GM12878 (cell line): ENCODE measurements around the gene CTNNA2. TPM values are rescaled to one million over a fixed set of nuclear protein-coding genes. Genes with fewer than 3 reads are reported as not detected.

Experiments
- ATAC-seq: fragments of 200-7000 bp; cut with Tn5 transposase; 3 replicates; pipeline ENCODE4 v1.9.1; 2020; ENCODE audit warnings: mild to moderate bottlenecking, moderate library complexity
- BruUV-seq: library from RNA; stranded (reverse); fragments of 400-500 nt; replicated peaks from 2 replicates; lab custom pipeline; 2021; lab: Mats Ljungman, UMichigan
- CTCF ChIA-PET: fragments of 300-600 bp; sonication (Branson Sonifier 250); formaldehyde crosslinking; extraction: SDS; loops from one replicate; lab custom pipeline; 2021; ENCODE audit warnings: inconsistent platforms; lab: Yijun Ruan, JAX
- POLR2A ChIA-PET: fragments of 350-600 bp; formaldehyde crosslinking; extraction: SDS; loops from one replicate; lab custom pipeline; 2021; ENCODE audit warnings: inconsistent platforms; lab: Charles Lee
- RAD21 ChIA-PET: fragments of 300-600 bp; sonication (Branson Sonifier 250); formaldehyde crosslinking; loops from one replicate; lab custom pipeline; 2023; ENCODE audit warnings: antibody characterized with exemption; ENCODE audit not compliant: unreplicated experiment; lab: Charles Lee
- SMC1A ChIA-PET: fragments of 300-600 bp; sonication (Branson Sonifier 250); formaldehyde crosslinking; loops from one replicate; lab custom pipeline; 2023; ENCODE audit not compliant: unreplicated experiment, uncharacterized antibody; lab: Charles Lee
- DNase-seq: peaks from one replicate; pipeline ENCODE4 v3.0.0-alpha.2; 2011; ENCODE audit warnings: low read depth, low spot score
- FAIRE-seq: peaks from 3 replicates; lab custom pipeline; 2011; peaks lifted over from hg19 to GRCh38; lab: Jason Lieb, UNC
- H2AFZ ChIP-seq: 2 replicates; pipeline ENCODE4 v1.6.0; 2011; ENCODE audit warnings: low read depth, low read length, control low read depth; ENCODE audit not compliant: control insufficient read depth
- H3K27ac ChIP-seq: 2 replicates; pipeline ENCODE4 v1.5.1; 2011; ENCODE audit warnings: control low read depth; ENCODE audit not compliant: control insufficient read depth, insufficient read depth
- H3K27me3 ChIP-seq, 2 experiments: replicated peaks in 1 of 2; 2 replicates each; pipeline versions ENCODE4 v1.6.0 to v1.6.1; 2011; ENCODE audit warnings: low read length in 1 of 2; ENCODE audit not compliant: control insufficient read depth in 2 of 2, insufficient read depth in 2 of 2
- H3K36me3 ChIP-seq, 2 experiments: 2 replicates each; pipeline ENCODE4 v1.5.1; 2011; ENCODE audit warnings: low read length in 1 of 2; ENCODE audit not compliant: control insufficient read depth in 2 of 2, insufficient read depth in 2 of 2
- H3K4me1 ChIP-seq: 2 replicates; pipeline ENCODE4 v1.6.1; 2011; ENCODE audit warnings: mild to moderate bottlenecking, low read length, moderate library complexity, mixed read lengths; ENCODE audit not compliant: control insufficient read depth, insufficient read depth
- H3K4me2 ChIP-seq: 2 replicates; pipeline ENCODE4 v1.6.0; 2011; ENCODE audit warnings: control low read depth; ENCODE audit not compliant: control insufficient read depth, insufficient read depth
- H3K4me3 ChIP-seq: fragments of 200-600 bp; sonication (generic); 2 replicates; pipeline ENCODE4 v1.5.1; 2016
- H3K79me2 ChIP-seq: 2 replicates; pipeline ENCODE4 v1.6.0; 2011; ENCODE audit warnings: low read length; ENCODE audit not compliant: control insufficient read depth, insufficient read depth
- H3K9ac ChIP-seq: 2 replicates; pipeline ENCODE4 v1.8.0; 2011; ENCODE audit warnings: low read length, control low read depth, mixed read lengths; ENCODE audit not compliant: control insufficient read depth, insufficient read depth
- H3K9me3 ChIP-seq: replicated peaks from 3 replicates; pipeline ENCODE4 v1.5.1; 2011; ENCODE audit warnings: mild to moderate bottlenecking, low read length; ENCODE audit not compliant: control insufficient read depth, insufficient read depth
- H4K20me1 ChIP-seq: 2 replicates; pipeline ENCODE4 v1.6.0; 2011; ENCODE audit not compliant: control insufficient read depth, insufficient read depth
- CHD2 ChIP-seq: IDR thresholded peaks from 2 replicates; pipeline ENCODE4 v1.6.1; 2011; ENCODE audit warnings: low read depth, low read length, improper control_type of control experiment, borderline replicate concordance
- E2F8 ChIP-seq: fragments of 450-650 bp; IDR thresholded peaks from 2 replicates; pipeline ENCODE4 v1.6.1; 2018; ENCODE audit warnings: mild to moderate bottlenecking, low read depth, moderate library complexity; ENCODE audit not compliant: partially characterized antibody
- NR2C1 ChIP-seq: fragments of 450-650 bp; IDR thresholded peaks from 2 replicates; pipeline ENCODE4 v1.6.1; 2017; ENCODE audit warnings: antibody characterized with exemption, mild to moderate bottlenecking, moderate library complexity
- POU2F2 ChIP-seq: IDR thresholded peaks from 3 replicates; pipeline ENCODE4 v1.6.1; 2011; ENCODE audit warnings: low read depth, mild to moderate bottlenecking, low read length, borderline replicate concordance
- RBBP5 ChIP-seq: fragments of 200-600 bp; sonication (generic); conservative IDR thresholded peaks from 2 replicates; pipeline ENCODE4 v1.6.1; 2016
- WGBS: methylation state at CpG from one replicate; pipeline ENCODE4 v1.1.6; 2016; ENCODE audit warnings: low lambda C conversion rate; ENCODE audit not compliant: insufficient replicate concordance, insufficient coverage; ENCODE audit errors: missing lambda C conversion rate; 5-methylcytosine and 5-hydroxymethylcytosine counted together
- in situ Hi-C: fragments of 300-500 bp; cut with MboI; formaldehyde crosslinking; loops from 9 replicates; pipeline ENCODE4 v1.14.3; 2018; ENCODE audit warnings: mixed read lengths
- intact Hi-C: fragments of 100-400 bp; cut with micrococcal nuclease; formaldehyde crosslinking; loops from one replicate; pipeline ENCODE4 v1.14.2; 2022; ENCODE audit not compliant: unreplicated experiment
- polyA plus RNA-seq, 11 experiments: library from polyadenylated mRNA; depleted of rRNA in 4 of 11; unstranded in 6 of 11; stranded (reverse) in 5 of 11; fragments of >200 nt; fragmentation: Nextera tagmentation in 4 of 11; fragmentation: Illumina TruSeq in 1 of 11; extraction: Ambion mirVana in 4 of 11; extraction: Trizol in 1 of 11; gene quantifications; 1 replicate in 1 of 11; 2 replicates in 10 of 11; pipeline versions ENCODE4 v1.2.1 to v1.2.3, GENCODE V29; 2011 to 2016; ENCODE audit warnings: inconsistent platforms in 2 of 11, missing spikeins in 2 of 11, low read depth in 1 of 11
- total RNA-seq, 4 experiments: library from RNA; depleted of rRNA in 3 of 4; stranded (reverse); fragments of >200 nt in 3 of 4; fragmentation: Illumina TruSeq in 1 of 4; extraction: Trizol in 1 of 4; gene quantifications; 2 replicates each; pipeline versions ENCODE4 v1.2.1 to v1.2.3, GENCODE V29; 2013 to 2021

The CTNNA2 gene
- total and polyA plus RNA-seq, 10 of the 15 experiments (the other 5 are each of a cell fraction or from before 2014, with no cell fraction given), result 2.4 to 36.2 (median 6.6) TPM

DNA sequence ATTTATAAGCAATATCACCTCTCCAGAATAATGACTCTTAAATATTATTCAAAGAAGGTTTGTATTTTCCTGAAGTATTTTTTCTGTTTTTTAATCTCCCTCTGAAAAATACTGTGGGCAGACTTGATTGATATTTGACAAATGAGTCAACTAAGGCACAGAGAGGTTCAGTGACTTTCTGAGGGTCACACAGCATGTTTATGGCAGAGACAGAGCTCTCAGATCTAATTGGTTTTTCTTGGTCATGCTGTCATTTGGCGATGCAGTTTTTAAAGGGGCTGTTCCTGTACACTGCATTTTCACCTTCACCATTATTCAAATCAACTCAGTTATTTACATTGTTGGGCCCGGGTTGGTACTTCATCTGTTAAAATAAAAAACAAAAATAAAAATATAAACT, 527.4 kb downstream of the CTNNA2 start:
- Histone ChIP-seq H3K9me3 (no peaks in the 10 kb centered on the region), H3K4me3 (no peak overlapping the region), H3K4me2 (no peak overlapping the region), H4K20me1 (no peaks in the 10 kb centered on the region), H3K36me3 (no peaks in the 10 kb centered on the region), H3K9ac (no peak overlapping the region)
- no peak for FAIRE-seq
- in situ Hi-C loops, result no loop called here
- RAD21 ChIA-PET, result no interaction called here
- intact Hi-C loops, result no loop called here
- TF ChIP-seq NR2C1, result no peak
- TF ChIP-seq, all 136 proteins: peak for 0
- Histone ChIP-seq H3K79me2 (no peaks in the 10 kb centered on the region), H3K27me3 (no peaks in the 10 kb centered on the region; a peak in 1 of 4 replicates), H3K4me1 (no peaks in the 10 kb centered on the region), H2AFZ (no peak overlapping the region), H3K27ac (no peak overlapping the region)
- ATAC-seq (no peak), DNase-seq (no peak)
- ChIA-PET CTCF (no interaction called here), POLR2A (no interaction called here), SMC1A (no interaction called here)
- WGBS, result 38% methylated on average over 2 of the region's 2 CpGs
- no TSS peak for BruUV-seq

- no peaks in the 10 kb centered on the region for H3K79me2 ChIP-seq
- H3K27me3 ChIP-seq, result no peaks in the 10 kb centered on the region
- CTCF ChIA-PET, result no interaction called here
- POLR2A ChIA-PET, result no interaction called here
- no peaks in the 10 kb centered on the region for H4K20me1 ChIP-seq
- FAIRE-seq (no peak), ATAC-seq (no peak), DNase-seq (no peak)
- no peak overlapping the region for H3K4me2 ChIP-seq
- H2AFZ ChIP-seq, result no peak overlapping the region
- SMC1A ChIA-PET, result no interaction called here
- no TSS peak for BruUV-seq
- no peaks in the 10 kb centered on the region for H3K4me1 ChIP-seq
- H3K36me3 ChIP-seq, result no peaks in the 10 kb centered on the region
- no peaks in the 10 kb centered on the region for H3K9me3 ChIP-seq
- in situ Hi-C loops, result no loop called here
- H3K27ac ChIP-seq, result no peak overlapping the region
- H3K4me3 ChIP-seq, result no peak overlapping the region
- intact Hi-C loops, result no loop called here
- RAD21 ChIA-PET, result no interaction called here
- no peak overlapping the region for H3K9ac ChIP-seq
- WGBS, result 50% methylated on average over 2 of the region's 2 CpGs
- no peak for TF ChIP-seq CHD2
- no peak for TF ChIP-seq POU2F2
- TF ChIP-seq RBBP5, result no peak
- TF ChIP-seq E2F8, result no peak
These were observed 529.8 kb downstream of the CTNNA2 start for GRCh38 chr2:80042635-80043034.
